NOMO-1 (cell line): ENCODE data around the gene HERC6.
"Not testable (repeated sequence)": the region's sequence is repeated elsewhere in the genome, so short reads cannot be mapped to it uniquely, and the experiment has no call there.

Experiments used
- DNase-seq, 2 experiments: peaks; one replicate each; lab custom pipeline; 2025; ENCODE audit not compliant: unreplicated experiment in 2 of 2; lab: John Stamatoyannopoulos, UW

Gene HERC6

DNA sequence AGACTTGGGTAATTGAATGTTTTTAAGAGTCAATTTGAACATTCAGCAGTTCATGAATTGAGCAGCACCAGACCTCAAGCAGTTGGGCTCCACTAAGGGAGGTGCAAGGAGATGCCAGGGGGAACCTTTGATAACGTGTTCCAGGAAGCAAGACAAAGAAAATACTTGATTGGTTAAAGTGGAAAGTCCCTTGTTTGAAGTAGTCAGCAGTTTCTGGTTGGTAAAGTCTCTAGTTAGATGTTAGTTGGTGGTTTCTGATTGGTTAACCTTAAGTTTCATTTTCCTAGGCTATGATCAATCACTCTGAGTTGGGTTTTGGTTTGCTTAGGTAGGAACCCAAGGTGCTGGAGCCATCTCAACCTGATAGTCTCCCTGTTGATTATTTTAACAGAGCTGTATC, 4.0 kb downstream of the HERC6 start:
- no peak for DNase-seq

DNA sequence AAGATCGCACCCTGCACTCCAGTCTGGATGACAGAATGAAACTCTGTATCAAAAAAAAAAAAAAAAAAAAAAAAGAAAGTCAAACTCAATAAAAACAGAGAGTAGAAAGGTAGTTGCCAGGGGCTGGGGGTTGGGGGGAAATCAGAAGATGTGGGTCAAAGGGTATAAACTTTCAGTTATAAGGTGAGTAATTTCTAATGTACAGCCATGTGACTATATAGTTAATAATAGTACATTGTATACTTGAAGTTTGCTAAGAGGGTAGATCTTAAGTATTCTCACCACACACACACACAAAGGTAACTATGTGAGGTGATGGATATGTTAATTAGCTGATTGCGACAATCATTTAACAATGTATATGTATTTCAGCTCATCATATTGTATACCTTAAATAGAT, 11.5 kb downstream of the HERC6 start:
- DNase-seq, result no peak

GRCh38 chr4:88391703-88392102, 13.1 kb downstream of the HERC6 start:
- no peak for DNase-seq

DNA sequence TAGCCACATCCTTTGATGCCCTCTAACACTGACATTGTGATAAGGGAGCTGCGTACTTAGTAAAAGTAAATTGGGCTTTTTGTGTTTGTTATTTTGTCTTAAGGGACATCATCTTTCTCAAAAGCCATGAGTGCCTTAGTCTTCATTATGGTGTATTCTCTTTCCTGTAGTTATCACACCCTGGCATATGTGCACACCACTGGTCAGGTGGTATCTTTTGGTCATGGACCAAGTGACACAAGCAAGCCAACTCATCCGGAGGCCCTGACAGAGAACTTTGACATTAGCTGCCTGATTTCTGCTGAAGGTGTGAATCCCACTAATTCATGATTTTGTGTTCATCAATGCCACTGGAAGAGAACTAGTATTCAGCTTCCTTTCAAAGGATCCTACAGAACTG, 18.0 kb downstream of the HERC6 start:
- no peak for DNase-seq

GRCh38 chr4:88398381-88398780, 19.7 kb downstream of the HERC6 start:
- DNase-seq, result peak; percentile 19 to 25

DNA sequence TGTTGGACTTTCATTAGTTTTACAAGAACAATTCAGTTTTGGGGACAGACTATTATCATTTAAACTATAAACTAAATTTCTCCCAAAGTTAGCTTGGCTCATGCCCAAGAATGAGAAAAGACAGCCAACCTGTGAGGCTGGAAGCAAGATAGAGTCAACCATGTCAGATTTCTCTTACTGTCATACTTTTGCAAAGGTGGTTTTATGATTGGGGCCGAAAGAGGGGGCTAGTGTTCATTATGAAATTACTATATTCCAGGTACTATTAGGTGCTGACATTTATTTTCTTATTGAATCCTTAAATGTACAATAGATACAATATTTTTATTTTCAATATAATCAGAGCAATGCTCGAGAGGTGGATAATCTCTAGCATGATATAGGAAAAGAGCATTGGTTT, 30.6 kb downstream of the HERC6 start:
- DNase-seq, result no peak

DNA sequence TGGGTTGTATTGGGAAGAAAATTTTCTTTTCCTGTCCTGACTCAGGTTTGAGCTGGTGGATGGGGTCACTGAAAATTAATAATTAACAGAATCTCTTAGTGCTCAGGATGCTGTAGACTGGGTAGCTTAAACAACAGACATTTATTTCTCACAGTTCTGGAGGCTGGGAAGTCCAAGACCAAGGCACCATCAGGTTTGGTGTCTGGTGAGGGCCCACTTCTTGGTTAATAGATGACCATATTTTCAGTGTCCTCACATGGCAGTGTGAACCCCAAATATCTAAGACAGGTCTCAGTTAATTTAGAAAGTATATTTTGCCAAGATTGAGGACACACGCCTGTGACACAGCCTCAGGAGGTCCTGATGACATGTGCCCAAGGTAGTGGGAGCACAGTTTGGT, 31.1 kb downstream of the HERC6 start:
- no peak for DNase-seq

DNA sequence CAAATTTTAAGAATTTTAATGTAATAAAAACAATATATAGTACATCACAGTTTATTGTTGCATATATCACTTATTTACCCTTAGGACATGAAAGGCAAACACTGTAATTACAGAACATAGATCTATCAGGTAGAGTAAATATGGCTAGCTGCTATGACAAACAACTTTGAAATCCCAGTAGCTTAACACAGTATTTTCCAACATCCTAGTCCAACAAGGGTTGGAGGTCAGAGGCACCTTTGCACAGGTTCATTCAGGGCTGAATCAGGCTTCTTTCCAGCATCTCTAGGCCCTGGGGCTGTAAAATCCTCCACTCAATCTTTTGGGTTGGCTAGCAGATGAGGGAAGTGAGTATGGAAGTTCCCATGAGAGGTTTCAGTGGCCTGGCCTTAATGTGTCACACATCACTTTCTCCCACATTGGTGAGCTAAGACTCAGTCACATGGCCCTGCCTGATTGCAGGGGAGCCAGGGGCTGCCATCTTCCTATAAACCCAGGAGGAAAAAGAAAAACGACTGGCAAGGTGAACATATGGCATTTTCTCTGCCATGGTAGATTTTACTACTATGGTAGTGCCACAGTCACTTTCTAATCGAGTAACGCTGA, 32.9 kb downstream of the HERC6 start:
- no peak for DNase-seq

DNA sequence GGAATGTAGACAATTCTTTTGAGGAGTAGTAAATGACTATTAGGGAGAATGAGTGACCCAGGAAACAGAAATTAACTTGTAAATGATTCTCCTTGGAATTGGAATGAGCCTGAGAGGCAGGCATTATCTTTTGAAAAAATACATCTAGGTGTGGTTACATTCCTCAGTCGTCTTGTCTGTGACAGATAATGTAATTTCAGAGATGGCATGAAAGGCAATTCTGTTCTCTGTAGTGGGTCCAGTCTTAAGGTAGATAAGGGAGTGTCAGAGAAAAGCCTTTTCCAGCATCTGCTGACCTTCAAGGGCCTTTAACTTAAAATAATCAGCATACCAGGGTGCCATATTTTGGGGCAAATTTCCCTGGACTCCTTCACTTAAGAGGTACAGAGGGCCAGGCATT, 35.1 kb downstream of the HERC6 start:
- DNase-seq, result no peak

- DNase-seq, result no peak
Observed at GRCh38 chr4:88414755-88415154, 36.1 kb downstream of the HERC6 start.

DNA sequence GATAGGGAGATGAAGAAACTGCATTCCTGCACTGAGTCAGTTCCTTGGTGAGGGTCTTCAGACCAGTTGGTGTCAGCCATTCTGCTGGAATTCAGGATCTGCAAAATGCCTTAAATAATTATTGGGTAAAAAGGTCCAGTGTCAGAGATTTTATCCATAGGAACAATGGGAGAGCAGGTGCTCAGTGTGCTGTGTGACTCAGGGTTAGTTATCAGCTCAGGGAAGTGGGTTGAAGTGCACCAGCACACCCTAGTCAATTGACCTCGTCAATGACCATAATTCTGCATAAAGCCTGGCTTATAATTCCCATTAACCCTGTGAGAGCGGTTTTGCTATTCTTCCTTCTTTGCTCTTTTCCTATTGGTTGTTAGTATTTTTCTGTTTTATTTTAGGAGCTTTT, 37.3 kb downstream of the HERC6 start:
- no peak for DNase-seq

DNA sequence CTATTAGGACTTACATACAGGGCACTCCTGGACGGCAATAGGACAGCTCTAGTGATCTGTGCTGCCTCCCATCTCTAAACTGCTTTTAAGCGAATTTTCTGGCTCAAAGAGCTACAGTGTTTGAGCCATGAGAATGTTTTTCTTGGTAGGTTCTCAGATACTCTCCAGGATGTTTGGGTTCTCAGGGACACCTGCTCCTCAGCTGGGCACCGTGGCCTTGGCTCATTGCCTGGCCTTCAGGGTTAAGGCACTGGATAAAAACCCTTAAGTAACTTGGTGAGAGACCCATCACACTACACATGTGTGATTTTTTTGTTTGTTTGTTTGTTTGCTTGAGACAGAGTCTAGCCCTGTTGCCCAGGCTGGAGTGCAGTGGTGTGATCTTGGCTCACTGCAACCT, 39.8 kb downstream of the HERC6 start:
- DNase-seq, result no peak

DNA sequence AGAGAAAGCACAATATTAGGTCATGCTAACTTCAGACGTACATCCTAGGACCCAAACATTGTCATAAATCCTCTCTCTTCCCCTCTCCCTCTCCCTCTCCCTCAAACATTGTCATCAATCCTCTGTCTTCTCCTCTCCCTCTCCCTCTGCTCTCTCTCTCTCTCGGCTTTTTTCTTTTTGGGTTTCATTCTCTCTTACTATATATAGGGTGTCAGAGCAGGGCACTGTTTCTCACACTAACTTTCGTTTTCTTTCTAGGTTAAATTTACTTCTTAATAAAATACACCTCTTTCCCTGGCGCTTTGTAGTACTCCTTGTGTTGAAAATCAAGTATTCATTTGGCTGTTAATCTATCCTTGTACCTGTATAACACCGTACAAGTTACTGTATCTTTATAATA, 41.2 kb downstream of the HERC6 start:
- no peak for DNase-seq

DNA sequence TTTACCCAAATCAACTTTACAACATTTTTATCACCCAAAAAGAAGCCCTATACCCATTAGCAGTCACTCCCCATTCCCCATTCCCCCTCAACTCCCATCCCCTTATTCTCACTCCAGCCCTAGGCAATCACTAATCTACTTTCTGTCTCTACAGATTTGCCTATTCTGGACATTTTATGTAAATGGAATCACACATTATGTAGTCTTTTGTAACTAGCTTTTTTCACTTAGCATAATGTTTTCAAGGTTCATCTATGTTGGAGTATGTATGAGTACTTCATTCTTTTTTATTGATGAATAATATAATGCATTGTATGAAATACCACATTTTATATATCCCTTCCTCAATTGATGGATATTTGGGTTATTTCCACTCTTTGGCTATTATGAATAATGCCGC, 42.2 kb downstream of the HERC6 start:
- no peak for DNase-seq

- no peak for DNase-seq
Observed at GRCh38 chr4:88422403-88422802, 43.8 kb downstream of the HERC6 start.

DNA sequence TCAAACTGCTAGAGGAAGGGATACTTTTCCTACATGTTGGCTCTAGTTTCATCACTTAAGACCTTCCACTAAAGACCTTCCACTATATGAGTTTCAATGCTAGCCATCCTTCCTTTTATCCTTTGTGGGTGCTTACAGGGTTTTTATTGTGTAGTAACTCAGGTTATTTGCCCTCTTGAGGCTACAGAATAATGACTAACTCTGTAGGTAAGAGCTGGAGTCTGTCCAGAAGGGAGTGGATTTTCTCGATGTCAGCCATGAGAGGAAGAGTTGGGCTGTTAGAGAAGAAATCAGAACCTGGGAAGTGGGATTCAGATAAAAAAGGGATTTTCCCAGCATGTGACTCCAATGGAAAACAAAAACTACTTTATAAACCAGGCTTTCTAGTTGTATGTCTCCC, 50.7 kb downstream of the HERC6 start:
- DNase-seq, result no peak

DNA sequence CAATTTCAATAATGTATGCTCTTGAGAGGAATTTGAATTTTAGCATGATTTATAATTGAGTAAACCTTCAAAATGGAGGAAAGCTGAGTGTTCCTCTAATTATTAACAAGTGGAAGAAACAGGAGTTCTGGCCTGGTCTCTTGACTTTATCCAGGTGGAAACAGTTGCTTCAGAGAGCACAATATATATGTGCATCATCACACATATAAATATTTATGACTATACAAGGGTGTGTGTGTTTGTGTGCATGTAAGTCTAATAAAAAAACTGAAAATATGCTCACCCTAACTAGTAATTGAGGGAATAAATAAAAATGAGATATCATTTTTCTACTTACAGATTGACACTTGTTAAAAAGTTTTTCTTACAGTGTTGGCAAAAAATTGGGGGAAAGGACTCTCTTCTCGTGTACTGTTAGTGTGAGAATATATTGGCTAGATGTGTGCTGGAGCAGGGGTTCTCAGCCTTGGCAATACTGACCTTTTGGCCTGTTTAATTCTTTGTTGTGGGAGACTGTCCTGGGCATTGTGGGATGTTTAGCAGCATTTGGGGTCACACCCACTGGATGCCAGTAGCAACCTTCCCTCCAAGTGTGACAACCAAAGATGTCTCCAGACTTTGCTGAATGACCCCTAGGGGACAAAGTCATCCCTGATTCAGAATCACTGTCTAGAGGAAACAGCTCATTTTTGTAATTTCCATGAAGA, 57.5 kb downstream of the HERC6 start:
- DNase-seq, result no peak

- DNase-seq, result not testable (repeated sequence)
Observed at GRCh38 chr4:88437873-88438272, 59.2 kb downstream of the HERC6 start.

DNA sequence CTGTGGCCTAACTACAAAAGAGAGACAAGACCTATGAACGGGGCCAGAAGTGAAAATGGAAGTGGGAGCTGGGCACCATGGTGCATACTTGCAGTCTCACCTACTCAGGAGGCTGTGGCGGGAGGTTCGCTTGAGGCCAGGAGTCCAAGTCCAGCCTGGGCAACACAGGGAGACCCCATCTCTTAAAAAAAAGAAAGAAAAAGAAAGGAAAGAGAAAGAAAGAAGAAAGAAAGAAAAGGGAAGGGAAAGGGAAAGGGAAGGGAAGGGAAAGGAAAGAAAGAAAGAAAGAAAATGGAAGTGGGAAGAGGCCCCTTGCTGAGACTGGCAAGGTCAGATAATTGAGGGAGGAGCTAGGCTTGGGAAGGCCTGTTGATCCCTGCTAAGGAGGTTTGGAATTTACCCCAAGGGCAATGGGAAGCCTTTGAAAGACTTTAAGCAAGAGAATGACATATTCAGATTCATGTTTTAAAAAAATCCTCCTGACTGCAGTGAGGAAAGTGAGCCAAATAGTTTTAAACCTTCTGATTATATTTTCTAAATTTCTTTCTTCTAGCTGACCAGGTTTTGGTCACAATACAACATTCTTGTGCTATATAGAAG, 60.6 kb downstream of the HERC6 start:
- no peak for DNase-seq

GRCh38 chr4:88440146-88440545, 61.5 kb downstream of the HERC6 start:
- no peak for DNase-seq

- DNase-seq, result no peak
Observed at GRCh38 chr4:88441696-88442095, 63.0 kb downstream of the HERC6 start.

DNA sequence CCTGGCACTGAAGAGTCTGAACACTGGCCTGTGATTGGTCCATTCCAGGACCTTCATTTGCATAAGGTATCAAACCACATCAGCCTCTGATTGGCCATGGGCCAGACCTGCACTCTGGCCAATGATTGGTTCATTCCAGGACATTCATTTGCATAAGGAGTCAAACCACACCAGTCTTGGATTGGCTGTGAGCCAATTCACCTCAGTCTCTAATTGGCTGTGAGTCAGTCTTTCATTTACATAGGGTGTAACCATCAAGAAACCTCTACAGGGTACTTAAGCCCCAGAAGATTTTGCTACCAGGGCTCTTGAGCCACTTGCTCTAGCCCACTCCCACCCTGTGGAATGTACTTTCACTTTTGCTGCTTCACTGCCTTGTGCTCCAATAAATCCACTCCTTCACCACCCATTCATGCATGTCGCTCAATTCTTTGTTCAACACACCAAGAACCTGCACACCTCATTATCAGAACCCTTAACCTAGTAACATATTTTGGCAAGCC, 64.1 kb downstream of the HERC6 start:
- DNase-seq, result no peak
